Stimulated activated CD8-positive, alpha-beta memory T cell treated with anti-CD3 and anti-CD28 coated beads, Interleukin-7, amount 100 ng/mL, for 48 hours (primary cell): Measurements from ENCODE around the gene EEIG2.

Experiments
- DNase-seq, 2 donors: peaks; one replicate each; pipeline ENCODE4 v3.0.0-alpha.2; 2020; ENCODE audit warnings: low read depth in 1 of 2; ENCODE audit errors: extremely low read depth in 1 of 2

The EEIG2 gene

GRCh38 chr1:108574008-108574407 is 14.1 kb downstream of the EEIG2 start:
- no peak for DNase-seq

GRCh38 chr1:108575375-108575774 is 15.5 kb downstream of the EEIG2 start:
- no peak for DNase-seq

- DNase-seq = no peak
These were observed 24.0 kb downstream of the EEIG2 start for GRCh38 chr1:108583757-108584427.

GRCh38 chr1:108584428-108584856 is 24.5 kb downstream of the EEIG2 start:
- DNase-seq = no peak

GRCh38 chr1:108585313-108585712 is 25.4 kb downstream of the EEIG2 start:
- no peak for DNase-seq

GRCh38 chr1:108590441-108590840 is 30.5 kb downstream of the EEIG2 start:
- DNase-seq = no peak

GRCh38 chr1:108590957-108591356 is 31.1 kb downstream of the EEIG2 start:
- no peak for DNase-seq

GRCh38 chr1:108591466-108591865 is 31.6 kb downstream of the EEIG2 start:
- DNase-seq = no peak

- DNase-seq = no peak
These were observed 32.3 kb downstream of the EEIG2 start for GRCh38 chr1:108592030-108592759.

GRCh38 chr1:108593448-108593847 is 33.5 kb downstream of the EEIG2 start:
- no peak for DNase-seq

GRCh38 chr1:108595507-108595906 is 35.6 kb downstream of the EEIG2 start:
- DNase-seq = no peak

GRCh38 chr1:108597041-108597440 is 37.1 kb downstream of the EEIG2 start:
- no peak for DNase-seq

GRCh38 chr1:108598340-108598739 is 38.4 kb downstream of the EEIG2 start:
- DNase-seq = no peak

- DNase-seq = no peak
These were observed 40.6 kb downstream of the EEIG2 start for GRCh38 chr1:108600504-108600903.

- DNase-seq = no peak
These were observed 42.0 kb downstream of the EEIG2 start for GRCh38 chr1:108601708-108602410.

- no peak for DNase-seq
These were observed 45.7 kb downstream of the EEIG2 start for GRCh38 chr1:108605633-108606032.

GRCh38 chr1:108606478-108606877 is 46.6 kb downstream of the EEIG2 start:
- DNase-seq = no peak

GRCh38 chr1:108609483-108610049 is 49.7 kb downstream of the EEIG2 start:
- DNase-seq = no peak
